Fibroblast of the conjunctiva (primary cell): ENCODE data around the gene HOXB2.

Experiments used
- DNase-seq: peaks from one replicate; pipeline ENCODE4 v3.0.0-alpha.2; 2010; ENCODE audit warnings: low read depth

Gene HOXB2

DNA sequence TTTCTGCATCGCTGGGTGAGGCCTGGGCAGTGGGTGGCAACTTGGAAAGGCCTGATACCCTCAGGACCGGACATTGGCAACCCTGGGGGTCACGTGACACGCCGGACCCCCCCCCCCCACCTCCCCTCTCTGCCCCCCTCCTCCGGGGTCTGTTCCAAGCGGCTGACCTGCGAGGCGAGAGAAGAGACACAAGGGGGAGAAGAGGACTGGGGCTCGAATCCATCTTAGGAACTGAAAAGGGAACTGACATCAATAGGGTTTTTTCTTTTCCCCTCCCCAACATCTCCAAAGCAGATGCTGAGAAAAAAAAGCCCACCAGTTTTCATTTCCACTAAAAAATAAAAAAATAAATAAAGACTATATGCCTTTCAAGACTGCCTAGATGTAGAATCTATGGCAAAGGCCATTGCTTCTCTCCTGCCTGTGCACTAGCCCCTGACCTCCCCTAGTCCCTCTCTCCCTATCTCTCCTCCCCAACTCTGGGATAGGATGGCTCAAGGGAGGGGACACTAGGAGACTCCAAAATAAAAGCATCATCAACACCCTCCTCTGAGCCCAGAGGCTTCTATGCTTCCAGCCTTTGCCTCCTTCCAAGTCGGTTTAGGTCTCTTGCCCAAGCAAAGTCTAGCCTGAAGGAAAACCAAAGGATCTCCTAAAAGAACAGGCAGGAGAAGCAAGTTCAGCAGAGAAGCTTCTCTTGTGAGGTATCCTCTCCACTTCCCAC lies 7.7 kb upstream of the HOXB2 start:
- DNase-seq = no peak

DNA sequence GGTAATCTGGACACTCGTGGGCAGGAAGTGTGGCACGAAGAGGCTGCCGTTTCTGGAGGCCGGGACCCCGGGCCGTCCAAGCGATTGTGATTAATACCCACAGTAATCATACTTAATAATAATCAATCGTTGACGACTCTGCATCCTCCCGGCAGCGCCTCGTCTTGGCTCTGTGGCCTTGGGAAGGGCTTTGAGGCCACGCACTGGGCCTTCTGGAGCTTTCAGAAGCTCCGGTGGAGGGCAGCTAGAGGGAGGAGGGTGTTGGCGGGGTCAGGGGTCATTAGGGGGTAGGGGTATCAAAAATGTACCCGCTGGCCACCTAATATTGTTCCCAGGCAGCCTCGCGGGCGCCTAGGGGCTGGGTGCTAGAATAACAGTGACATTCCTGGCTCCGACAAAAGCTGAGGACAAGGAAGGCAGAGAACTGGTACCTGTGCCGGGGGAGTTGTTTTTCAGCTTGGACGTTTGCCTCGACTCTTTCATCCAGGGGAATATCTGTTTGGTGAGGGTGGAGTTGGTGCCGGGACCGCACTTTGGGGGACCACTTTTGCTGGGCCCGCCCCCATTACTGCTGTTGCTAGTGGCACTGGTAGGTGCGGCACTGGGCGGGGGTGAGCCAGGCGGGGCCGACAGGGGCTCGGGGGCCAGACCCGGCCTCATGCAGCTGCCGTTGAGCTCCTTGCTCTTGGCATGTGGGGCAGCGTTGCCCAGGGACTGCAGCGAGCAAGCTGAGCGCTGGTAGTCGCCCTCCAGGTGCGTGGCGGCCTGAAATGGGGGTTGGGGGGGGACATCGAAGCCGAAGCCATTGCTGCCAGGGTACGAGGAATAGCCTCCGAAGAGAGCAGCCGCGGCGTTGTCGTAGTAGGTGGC lies 6.9 kb upstream of the HOXB2 start:
- no peak for DNase-seq

DNA sequence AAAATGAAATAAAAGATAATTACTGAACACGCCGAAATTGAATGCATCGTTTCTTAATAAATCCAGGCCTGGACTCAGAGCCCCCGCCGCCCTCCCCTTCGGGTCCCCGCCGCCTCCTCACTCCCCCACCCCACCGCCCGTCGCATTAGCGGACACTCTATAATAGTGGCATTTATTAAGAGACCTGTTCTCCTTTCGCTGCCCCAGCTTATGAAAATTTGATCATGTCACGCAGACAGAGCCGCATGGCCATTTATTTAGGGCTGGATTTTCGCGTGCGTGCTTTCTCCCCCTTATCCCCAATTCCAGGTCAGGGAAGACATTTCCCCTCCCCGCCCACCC lies 6.3 kb upstream of the HOXB2 start:
- DNase-seq = no peak

DNA sequence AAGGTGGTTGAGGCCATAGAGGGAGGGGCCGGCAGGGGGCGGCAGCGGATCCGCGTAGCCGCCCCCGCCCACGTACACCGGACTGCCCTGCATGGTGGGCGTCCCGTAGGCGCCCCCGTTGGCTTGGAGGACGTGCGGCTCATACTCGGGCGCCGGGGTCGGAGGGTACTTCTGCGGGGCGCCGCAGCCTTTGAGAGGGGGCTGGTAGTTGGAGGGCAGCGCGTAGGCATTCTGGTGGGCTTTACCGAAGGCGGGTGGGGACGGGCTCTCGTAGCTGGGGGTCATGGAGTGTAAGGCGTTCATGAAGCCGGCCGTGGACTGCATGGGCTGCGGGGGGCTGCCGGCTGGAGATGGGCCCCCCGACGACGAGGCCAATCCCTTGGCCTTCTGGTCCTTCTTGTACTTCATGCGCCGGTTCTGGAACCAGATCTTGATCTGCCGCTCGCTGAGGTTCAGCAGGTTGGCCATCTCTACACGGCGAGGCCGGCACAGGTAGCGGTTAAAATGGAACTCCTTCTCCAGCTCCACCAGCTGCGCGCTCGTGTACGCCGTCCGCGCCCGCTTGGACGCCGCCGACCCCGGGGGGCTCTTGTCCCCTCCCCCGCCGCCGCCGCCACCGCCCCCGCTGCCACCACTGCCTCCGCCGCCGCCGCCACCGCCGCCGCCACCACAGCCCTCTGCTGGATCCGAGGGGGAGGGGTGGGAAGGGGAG lies 5.7 kb upstream of the HOXB2 start:
- no peak for DNase-seq

DNA sequence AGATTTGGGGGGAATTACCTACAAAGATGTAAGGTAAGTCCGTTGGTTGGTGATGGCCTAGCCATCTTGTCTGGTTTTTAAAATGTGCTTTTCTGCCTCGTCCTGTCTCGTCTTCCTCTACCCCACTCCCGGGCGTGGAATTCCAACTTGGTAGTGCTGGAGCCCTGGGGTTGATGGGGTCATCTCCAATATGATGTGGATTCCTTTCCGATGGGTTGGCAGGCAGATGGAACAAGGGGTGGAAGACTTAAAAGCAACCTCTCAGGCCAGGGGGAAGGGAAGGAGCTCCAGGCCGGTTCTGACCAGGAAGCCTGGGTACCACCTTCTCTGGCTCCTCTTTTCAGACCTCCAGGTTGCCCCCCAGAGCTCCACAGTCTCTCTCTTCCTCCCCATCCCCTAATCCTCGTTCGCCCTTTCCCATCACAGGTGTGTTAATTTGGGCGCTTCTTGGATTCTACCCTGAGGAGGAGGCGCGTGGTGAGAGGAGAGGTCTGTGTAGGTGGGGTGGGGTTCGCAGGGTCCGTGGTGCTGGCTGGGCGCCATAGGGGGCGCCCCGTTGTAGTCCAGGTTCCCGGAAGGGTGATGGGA lies 5.1 kb upstream of the HOXB2 start:
- no peak for DNase-seq

DNA sequence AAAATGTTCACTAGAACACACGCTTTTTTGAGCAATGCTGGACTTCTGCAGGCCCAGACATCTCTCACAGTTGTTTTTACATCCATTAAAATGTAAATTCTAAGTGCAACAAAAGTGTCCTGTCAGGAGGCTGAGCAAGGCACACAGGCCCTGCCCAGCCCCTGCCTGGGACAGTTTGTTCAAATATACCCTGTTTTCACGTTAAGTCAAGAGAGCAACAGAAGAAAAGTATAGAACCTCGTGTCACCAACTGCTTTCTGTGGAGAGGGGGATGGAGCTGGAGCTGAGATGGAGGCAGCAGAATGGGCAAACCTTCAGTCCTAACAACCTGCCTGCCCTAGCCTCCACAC lies 4.3 kb upstream of the HOXB2 start:
- no peak for DNase-seq

DNA sequence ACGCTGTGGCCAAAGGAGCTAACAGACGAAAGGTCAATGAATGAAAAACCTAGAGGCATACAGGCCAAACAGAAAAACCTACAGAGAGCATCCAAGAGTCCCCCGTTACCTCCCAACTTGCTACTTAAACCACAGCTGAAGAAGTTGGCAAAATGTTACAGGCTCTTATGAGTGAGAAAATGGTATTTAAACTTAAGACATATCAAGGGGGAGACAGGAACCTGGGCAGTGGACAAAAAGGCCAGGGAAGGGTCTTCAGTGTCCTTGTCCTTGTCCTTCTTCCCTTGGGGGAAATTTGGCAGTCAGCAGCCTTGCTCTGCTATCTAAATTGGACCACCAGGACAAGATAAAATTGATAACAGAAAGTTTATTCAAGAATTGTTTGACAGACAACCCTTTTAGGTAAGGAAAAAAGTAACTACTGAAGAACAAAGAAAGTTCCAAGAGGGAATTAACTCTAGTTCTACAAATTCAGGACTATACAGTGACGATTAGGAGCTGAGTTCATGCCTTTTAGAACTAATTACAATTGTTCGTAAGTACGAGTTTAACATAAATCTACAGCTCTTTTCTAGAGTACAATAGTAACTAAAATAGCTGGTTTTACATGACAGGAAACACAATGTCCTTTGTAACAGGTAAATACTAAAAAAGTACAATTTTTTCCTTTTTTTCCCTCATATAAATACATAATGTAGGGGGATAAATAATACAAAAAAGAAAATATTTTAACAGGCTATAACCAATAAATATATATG lies 3.8 kb upstream of the HOXB2 start:
- DNase-seq = no peak

DNA sequence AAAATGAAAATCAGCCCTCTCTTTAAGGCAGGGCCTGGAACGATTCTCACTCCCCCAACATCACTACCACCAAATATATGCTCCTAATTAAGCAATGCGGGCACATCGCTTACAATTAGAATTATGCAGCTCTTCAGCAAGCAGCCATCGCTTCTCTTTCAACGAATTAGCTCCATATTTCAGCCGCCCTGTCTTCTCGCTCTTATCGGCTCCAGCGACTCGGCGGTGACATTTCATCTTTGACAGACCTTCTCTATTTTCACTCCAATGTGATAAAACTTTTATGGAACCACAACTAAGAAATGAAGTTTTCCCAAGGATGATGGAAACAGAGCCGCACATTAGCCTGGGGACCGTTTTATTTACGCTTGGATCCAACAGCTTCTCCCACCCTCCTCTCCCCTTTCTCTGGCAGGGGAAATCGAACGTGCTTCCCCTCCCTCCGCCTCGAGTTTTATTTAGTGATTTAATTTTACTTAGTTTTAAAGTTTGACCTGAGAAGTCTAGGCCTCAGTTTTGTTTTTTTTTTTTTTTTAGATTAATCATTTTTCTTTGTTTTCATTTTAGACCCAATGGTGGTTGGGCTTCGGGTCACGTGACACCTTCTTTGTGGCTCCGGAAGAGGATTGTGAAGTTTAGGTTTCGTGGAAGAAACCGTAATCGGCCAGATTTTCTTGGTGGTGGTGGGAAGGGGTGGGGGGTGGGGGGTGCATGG lies 3.1 kb upstream of the HOXB2 start:
- no peak for DNase-seq

DNA sequence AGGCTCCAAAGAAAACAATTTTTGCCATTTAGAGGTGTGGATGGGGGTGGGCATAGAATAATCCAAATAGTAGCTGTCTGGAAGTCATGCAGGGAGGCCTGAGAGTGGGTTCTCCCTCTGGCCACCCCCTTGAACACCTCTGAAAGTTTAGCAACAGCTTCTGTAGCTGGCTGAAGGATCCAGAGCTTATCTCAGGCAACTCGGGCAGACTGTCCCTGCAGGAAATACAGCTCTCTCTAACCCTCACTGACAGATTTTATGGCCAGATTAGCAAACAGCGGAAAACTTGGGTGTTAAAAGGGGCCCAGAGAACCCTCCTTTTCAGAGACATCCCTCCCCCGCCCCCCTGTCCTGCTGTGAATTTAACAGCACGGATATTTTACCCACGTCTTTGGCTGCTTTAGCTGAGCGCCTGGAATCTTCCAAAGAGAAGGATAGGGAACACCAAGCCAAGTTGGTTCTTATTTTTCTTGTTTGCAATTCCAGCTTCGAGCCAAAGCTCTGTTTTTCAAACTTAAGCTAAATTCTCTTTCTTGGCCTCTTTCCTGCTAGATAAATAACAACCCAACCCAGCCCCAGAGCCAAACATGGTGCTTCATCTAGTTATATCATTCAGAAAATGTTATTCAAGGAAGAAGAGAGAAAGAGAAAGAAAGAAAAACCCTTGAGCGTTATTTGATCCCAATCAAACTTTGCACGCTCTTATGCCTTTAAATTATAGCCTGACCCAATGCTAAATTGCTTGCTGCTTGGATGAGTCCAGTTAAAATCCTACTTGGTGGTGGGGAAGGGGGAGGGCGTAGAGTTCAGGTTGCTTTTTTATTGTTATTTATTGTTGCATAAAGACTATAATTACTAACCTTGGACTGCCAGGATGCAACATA lies 2.3 kb upstream of the HOXB2 start:
- no peak for DNase-seq

DNA sequence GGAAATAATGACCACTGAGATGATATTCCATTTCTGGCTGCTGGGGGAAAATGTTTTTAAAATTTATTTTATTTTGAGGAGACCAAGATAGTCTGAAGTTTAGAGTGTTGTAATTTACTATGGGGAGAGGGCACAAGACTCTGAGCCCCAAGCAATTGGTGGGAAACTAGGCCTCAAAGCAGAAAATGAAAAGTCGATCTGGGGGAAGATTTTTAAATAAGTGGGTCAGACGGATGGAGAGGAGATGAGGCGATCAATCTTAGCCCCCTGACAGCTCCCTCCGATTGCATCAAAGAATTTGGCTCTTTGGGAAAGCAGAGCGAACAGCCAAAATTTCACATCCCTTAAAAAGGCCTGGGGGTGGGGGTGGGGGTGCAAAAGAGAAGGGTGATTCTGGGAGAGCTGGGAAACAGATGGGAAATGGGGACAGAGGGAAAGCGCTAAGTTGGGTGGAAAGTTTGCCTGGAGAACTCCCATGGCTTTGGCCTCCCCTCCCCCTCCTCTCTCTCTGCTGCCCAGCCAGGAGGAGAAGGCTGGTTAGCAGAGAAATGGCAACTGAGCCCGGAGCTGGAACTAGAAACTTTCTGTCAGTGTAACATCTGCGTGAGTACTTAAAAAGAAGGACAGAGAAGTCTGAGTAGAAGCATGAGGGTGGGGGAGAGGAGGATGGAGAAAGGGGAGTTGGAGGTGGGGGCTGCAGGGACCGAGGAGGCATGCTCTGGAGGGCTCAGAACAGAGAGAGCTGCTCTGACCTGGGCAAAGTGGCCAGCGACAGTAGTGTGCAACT lies 1.4 kb upstream of the HOXB2 start:
- DNase-seq = no peak

DNA sequence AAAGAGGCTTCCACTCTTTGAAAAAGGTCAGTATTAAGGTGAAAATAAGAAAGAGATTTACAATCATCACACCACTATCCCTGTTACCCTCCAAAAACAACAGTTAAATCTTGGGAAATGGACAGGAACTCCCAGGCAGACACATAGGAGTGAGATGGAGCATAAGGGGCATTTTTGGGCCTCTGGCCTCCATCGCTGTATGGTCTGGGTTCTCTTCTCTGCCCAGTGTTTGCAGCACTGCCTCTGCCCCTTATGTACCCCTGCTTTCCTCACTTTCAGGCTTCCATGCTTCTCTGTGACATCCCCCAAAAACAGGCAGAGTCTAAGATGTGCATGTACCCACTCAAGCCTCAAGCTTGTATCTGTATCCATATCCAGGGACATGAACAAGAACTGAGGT lies 630 bp upstream of the HOXB2 start:
- no peak for DNase-seq

DNA sequence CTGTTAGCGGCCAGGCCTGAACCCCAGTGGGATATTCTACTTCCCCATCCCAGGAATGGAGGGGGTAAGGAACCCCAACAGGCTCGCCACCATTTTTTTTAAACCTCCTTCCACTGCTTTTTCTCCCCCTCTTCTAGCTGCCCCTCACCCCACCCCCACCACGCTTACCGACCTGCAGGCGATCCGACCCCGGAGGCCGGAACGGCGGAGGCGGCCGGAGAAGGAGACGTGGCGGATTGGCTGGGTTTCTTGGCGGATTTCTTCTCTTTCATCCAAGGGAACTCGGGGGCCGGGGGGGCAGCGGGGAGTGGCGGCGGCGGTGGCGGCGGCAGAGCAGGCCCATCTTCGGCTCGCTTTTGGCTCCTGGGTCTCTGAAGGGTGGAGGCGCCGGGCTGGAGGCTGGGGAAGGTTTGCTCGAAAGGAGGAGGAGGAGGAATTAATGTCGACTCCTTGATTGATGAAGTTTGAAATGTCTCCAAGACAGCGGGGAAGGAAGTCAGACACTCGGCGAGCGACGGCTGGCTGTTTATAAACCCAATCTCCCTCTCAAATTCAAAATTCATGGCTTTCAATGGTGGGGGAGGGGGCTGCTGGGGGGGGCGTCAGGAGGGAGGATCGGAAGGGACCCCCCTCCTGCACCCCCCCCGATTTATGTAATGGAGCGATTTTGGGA lies 424 bp downstream of the HOXB2 start:
- DNase-seq = no peak

DNA sequence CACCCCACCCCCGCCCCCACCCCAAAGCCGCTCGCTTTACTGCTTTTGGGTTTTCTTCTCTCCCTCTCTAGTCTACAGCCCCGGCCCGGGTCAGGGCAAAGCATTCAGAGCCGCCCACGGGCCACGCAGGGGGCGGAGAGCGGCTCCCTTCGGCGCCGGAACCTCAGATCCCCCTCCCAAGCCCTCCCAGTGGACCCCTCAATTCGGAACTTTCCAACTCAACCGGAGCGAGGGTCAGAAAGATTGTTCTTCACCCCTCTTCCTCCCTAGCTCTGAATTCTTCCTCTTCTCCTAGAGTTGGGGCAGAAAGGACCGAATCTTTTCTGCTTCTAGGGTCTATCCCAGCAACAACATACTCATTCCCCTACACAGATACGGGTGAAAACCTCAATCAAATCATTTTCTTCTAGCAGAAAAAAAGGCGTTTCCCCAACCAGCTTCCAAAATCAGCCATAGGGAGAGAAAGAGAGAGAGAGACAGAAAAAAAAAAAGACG lies 1.0 kb downstream of the HOXB2 start:
- DNase-seq = no peak

DNA sequence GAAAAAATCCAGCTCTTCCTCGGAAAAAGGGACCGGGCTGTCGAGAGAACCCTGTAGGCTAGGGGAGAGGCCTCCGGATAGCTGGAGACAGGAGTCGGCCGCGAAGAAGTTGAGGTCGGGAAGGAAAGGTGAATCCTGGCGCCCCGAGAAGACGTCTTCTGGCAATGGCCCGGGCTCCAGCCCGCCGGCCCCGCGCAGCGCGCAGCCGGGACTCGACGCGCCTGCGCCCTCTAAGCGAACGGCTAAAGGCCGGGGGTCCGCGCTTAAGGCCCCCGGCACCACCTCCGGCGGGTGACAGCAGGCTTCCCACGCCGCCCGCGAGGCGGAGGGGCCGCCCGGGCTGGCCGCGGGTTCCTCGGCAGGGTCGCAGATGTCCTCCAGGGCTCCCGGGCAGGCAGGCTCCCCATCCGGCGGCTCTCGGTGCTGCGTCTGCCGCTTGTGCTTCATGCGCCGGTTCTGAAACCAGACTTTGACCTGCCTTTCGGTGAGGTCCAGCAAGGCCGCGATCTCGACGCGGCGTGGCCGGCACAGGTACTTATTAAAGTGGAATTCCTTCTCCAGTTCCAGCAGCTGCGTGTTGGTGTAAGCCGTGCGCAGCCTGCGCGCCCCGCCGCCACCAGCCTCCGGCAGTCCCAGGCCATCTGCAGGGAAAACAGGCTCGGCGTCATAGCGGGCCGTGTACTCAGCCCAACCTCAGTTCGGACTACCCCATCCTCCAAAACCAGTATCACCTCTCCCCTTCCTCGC lies 1.6 kb downstream of the HOXB2 start:
- DNase-seq = no peak

DNA sequence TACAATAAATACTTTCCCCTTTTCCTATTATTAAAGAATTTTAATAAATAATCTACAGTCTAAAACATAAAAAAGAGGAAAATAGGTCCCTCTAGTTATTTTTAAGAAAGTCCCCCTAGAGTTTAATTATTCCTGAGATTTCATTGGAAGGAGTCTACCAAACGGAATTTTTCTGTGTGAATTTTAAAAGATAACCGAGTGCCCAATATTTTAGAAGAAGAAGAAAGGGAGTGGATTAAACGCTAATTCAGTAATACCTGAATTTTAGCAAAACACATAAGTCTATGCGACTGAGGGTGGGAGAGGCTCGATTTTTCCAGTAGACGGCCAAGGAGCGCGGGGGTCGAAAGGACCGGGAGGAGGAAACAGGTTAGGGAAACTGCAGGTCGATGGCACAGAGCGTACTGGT lies 2.2 kb downstream of the HOXB2 start:
- DNase-seq = no peak

DNA sequence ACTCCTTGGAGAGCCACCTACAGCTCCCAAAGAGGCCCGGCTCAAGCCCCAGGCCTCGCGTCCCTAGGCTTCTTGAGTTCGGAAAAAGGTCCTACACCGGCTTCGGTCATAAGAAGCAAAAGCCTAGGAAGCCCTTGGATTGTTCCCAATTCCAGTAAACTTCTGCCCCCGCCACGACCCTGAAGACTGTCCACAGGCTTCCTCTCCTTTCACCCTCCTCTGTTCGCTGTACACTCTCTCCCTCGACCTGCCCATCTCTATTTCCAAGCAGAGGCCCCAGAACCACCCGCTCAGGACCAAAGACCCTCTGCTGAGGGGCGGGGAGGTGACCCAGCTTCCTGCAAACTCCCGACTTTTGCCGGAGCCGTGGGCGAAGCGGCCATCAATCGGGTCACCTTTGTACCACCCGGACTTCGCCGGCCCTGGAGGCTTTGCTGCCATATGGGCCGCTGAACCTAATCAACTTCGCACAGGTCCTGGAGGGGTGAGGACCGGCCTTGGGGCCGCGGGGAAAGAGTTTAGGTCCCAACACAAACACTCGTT lies 2.7 kb downstream of the HOXB2 start:
- DNase-seq = no peak

DNA sequence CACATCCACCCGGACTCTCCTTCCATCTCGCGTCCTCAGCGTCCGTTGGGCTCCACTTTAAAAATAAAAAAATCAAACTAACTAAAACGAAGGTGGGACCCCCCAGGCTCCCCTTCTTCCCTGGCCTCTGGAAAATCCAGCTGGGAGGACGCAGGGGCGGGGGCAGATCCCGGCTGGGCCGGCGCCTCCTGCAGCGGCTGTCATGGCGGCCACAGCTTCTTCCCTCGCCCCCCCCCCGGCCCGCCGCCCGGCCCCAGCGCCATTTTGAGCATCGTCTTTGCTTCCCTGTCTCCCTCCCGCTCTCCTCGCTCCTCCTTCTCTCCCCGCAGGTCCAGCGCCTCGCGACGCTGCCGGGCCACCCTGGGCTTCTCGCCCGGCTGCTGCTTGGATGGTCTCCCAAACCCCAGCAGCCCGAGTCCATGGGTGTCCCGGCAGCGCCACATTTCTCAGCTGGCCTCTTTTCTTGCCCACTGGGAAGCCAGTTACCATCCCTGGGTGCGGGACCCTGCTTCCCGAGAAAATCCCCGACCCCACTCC lies 3.3 kb downstream of the HOXB2 start:
- no peak for DNase-seq
